ENCODE measurements around the gene ARPC2.
"Not testable (repeated sequence)": the region's sequence is repeated elsewhere in the genome, so short reads cannot be mapped to it uniquely, and the experiment has no call there.

Gene ARPC2

GRCh38 chr2:218271487-218271797, 54.5 kb downstream of the ARPC2 start:
- no peak for DNase-seq (ENCODE audit: low read depth, low spot score)

DNA sequence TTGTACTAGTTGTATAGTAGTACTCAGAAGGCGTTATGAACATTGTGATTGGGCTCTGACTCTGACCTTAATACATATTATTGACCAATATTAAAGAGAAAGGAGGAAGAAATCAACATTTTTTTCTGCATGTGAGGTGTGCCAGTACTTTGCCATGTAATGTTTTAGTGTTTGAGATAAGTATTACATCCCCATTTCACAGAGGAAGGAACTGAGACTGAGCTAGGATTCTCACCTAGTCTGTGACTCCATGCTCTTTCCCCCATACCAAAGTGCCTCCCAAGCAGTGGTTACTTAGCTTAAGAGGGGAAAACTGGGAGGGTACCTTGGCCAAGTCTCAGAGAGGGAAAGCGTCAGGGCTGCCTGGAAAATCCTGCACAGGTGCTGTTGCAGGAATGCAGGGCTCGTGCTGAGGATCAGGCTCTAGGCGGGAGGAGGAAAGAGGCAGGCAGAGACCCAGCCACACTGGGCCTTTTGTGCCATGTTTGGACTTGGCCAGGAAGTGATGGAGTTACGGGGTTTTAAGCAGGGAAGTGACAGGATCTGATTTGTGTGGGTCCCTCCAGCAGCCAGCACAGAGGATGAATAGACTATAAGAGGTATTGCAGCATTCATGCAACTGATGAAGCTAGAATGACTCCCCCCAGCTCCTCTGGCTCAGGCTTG, 55.0 kb downstream of the ARPC2 start:
- DNase-seq (ENCODE audit: low read depth, low spot score), result no peak

GRCh38 chr2:218272531-218273212, 55.7 kb downstream of the ARPC2 start:
- peak; percentile 62 for DNase-seq (ENCODE audit: low read depth, low spot score)

DNA sequence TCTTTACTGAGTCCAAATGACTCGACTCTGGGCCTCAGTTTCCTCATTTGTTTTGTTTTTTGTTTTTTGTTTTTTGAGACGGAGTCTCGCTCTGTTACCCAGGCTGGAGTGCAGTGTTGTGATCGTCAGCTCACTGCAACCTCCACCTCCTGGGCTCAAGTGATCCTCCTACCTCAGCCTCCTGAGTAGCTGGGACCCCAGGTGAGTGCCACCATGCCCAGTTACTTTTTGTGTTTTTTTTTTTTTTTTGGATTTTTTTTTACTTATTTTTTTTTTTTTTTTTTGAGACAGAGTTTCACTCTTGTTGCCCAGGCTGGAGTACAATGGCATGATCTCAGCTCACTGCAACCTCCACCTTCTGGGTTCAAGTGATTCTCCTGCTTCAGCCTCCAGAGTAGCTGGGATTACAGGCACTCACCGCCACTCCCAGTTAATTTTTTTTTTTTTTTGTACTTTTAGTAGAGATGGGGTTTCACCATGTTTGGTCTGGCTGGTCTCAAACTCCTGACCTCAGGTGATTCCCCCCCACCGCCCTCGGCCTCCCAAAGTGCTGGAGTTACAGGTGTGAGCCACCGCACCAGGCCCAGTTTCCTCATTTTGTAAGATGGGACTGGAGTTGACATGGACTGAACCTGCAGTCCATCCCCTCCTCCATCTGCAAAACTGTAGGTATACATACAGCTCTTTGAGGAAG, 56.4 kb downstream of the ARPC2 start:
- not testable (repeated sequence) for DNase-seq (ENCODE audit: low read depth, low spot score)

DNA sequence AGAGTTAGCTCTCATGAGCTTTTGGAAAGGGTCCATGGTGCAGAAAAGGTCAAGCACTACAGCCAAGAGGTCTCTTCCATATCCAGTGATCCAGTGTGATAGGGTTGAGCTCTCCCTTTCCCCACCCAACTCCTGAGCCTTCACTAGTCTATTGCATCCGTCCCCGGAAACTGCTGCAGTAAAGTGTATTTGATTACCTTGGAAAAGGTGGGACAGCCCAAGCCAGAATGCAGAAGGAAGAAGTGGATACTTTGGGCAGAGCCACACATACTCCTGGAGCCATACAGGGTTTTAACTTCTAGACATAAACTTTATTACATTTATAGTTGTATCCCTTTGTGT, 56.9 kb downstream of the ARPC2 start:
- DNase-seq (ENCODE audit: low read depth, low spot score), result no peak

DNA sequence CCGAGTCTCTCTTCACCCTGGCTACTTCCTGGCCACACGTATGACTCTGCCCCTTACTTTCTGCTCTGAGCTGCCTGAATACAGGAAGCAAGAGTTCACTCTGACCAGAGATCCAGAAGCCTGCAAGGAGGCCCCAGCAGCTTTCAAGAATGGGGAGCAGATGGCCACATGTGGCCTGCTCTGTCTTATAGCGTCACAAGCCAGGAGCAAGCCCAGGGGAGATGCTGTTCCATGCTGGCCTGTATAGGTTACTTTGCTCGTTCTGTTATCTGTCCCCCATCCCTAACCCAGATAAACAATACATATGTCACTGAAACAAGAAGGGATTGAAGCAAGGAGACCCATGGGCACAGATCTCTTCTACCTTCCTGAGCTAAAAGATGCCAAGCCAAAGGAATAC, 57.6 kb downstream of the ARPC2 start:
- DNase-seq (ENCODE audit: low read depth, low spot score), result no peak

DNA sequence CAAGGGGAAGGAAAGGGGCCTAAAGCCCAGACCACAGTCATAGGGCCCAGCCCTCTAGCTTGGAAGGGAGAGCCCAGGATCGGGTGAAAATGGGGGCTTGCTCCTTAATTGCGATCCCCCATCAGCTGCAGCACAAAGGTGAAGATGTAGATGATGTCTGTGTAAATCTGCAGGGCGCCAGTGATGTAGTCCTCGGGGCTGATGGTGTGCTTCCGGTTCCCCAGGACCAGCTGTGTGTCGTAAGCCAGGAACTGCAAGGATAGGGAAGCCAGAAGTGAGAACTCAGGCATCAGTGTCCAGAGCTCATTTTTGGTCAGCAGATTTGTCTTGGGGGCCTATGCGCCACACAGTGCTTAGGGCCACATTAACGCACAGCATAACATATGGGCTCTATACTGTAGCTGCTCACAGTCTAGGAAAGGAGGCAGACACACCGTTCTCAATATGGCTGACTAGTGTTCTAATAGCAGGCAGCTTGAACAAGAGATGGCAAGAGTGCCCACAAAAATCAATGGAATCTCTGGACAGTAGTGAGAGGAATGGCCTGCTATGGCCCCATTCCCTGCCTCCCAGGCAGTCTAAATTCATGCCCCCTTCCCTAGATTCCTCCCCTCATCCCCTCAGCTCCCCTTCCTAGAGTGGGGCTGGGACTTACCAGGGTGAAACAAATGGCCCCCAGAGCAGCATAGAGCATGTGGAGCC, 58.5 kb downstream of the ARPC2 start:
- no peak for DNase-seq (ENCODE audit: low read depth, low spot score)

DNA sequence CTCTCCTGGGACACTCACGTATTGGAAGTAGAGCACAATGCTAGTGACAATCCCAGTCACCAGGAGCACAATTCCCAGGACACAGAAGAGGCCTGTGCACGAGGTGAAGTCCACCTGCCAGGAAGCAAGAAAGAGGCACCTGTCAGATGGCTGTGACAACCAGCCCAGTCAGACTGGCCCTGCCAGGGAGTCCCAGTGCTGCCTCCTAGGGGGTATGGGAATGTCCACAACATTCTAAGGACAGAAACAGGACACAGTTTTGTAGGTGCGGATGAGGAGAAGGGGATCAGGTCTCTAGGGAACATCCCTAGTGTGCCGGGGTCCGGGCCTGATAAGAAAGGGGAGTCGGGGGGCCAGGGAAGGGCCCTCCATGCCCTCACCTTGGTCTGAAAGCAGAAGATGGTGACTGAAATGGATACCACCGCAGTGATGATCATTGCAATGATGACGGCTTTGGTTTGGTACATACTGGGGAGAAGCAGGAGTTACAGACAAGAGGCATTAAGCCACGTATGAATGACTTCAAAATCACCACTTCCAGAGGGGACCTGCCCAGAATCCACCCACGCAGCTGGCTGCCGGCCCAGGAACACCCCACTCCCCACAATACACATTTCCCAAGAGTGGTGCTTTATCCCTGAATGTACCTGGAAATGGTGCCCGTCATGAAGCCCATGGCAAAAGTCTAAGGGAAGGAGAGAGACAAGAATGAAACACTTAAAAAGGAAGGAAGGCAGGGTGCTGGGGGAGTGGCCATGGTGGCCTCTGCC, 60.2 kb downstream of the ARPC2 start:
- DNase-seq (ENCODE audit: low read depth, low spot score), result no peak

- DNase-seq (ENCODE audit: low read depth, low spot score), result no peak
Observed at GRCh38 chr2:218277921-218278320, 60.9 kb downstream of the ARPC2 start.

DNA sequence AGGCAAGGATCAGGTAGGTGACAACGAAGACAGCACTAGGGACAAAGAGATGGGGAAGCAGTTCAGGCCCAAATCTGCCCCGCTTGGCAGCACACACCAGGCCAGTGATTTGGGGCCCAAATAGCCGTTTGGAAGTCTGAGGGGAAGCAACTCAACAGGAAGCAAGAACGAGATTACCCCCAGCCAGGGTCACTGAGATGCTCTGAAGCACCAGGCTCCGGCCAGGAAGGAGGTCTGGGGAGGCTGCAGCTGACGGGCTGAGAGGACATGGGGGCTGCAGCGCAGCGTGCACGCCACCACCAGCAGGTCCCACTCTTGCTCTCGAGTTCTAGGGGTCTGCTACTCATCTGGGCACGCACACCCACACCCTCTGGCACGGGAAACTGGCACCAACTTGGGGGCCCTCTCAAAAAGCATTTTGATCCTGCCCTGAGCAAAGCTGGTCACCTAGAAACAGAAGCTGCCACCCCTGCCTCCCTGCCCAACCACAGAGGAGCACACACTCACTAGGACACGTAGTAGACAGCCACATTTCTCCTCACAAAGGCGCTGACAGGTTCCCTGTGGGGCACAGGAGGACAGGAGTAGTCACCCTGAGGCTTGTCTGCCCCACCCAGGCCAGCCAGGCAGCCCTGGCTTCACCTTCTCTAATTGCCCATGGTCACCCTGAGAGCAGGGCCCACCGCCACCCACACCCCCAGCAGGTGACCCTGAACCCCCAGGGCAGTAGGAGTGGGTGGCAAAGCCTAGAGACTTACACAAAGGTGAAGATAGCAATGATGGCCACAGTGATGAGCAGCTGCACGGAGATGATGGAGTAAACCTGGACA, 61.8 kb downstream of the ARPC2 start:
- DNase-seq (ENCODE audit: low read depth, low spot score), result no peak

DNA sequence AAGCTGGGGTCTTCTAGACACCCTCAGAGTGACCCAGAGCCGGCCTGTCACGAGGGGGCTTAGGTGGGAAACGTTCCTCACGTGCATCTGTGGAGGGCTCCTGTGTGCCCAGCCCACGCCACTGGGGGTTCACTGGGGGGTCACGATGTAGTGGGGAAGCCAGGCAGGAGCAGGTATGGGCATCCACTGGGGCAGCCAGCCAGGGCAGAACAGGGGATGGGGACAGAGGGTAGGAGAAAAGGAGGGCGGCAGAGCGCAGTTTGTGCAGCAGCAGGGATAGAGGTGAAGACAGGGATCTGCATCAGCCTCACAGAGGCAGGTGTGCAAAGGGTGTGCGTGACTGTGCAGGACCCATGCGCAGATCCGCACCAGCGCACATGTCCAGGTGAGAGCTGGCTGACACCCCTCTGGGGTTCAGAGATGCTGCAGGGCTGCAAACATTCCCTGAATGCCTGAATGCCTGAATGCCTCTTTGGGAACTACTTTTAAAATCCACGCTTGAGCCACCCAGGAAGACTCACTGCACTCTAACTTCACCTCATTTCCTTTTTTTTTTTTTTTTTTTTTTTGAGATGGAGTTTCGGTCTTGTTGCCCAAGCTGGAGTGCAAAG, 63.4 kb downstream of the ARPC2 start:
- no peak for DNase-seq (ENCODE audit: low read depth, low spot score)

- DNase-seq (ENCODE audit: low read depth, low spot score), result no peak
Observed at GRCh38 chr2:218281449-218281848, 64.5 kb downstream of the ARPC2 start.

GRCh38 chr2:218282173-218282991, 65.4 kb downstream of the ARPC2 start:
- DNase-seq (ENCODE audit: low read depth, low spot score), result no peak

- DNase-seq (ENCODE audit: low read depth, low spot score), result no peak
Observed at GRCh38 chr2:218284106-218284811, 67.3 kb downstream of the ARPC2 start.

- DNase-seq (ENCODE audit: low read depth, low spot score), result no peak
Observed at GRCh38 chr2:218285604-218286003, 68.6 kb downstream of the ARPC2 start.

GRCh38 chr2:218286570-218287459, 69.8 kb downstream of the ARPC2 start:
- peak; percentile 51 for DNase-seq (ENCODE audit: low read depth, low spot score)

DNA sequence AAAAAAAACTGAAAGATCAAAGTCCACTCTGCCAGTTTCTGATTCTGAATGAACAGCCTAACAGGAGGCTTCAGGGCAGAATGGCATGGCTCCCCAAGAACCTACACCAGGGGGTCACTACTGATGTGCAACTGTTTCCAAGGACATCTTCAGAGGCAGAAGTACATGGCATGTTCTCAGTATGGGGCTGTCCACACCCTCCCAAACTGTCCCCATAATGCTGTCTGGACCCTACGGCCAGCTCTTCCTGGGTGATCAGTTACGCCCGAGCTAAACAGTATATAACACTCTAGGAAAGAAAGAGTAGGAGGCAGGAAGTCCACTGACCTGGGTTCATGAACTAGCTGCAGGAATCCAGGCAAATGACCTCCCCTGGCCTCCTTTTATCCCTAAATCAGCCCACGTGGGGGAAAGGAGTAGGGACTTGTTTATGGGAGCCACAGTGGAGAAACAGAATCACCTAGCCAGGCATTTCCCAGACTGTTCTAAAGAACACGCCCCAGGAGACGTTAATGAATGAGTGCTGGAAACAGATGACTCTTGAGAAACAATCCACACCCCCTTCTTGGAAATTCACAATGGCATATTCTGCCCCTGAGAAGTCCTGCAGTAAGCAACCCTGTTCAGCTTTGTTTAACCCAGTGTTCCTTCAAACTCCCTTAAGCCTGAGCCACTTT, 72.8 kb downstream of the ARPC2 start:
- DNase-seq (ENCODE audit: low read depth, low spot score), result no peak

Measured in activated CD4-positive, CD25-positive, alpha-beta regulatory T cell treated with anti-CD3 and anti-CD28 coated beads, Interleukin-2, amount 50 U/mL, for 16 hours (primary cell).